ENCODE data around the gene OSBPL2.

- no peak for TF ChIP-seq CTCF (IDR thresholded peaks at IDR 0.05)
- no peak for TF ChIP-seq POLR2A (IDR thresholded peaks at IDR 0.05)
These were observed 7.6 kb downstream of the OSBPL2 start for GRCh38 chr20:62245911-62246280.
